WTC11 (cell line): ENCODE measurements around the gene UTF1. TPM values are rescaled to one million over a fixed set of nuclear protein-coding genes. Genes with fewer than 3 reads are reported as not detected.

Source experiments
- ATAC-seq: fragments of 200-7000 bp; cut with Tn5 transposase; 2 replicates; pipeline ENCODE4 v1.10.0; 2021; ENCODE audit warnings: mild to moderate bottlenecking, moderate library complexity
- CTCF ChIA-PET: fragments of 300-600 bp; sonication (Branson Sonifier 250); formaldehyde crosslinking; loops from one replicate; lab custom pipeline; 2021; ENCODE audit warnings: antibody characterized with exemption; lab: Charles Lee
- POLR2A ChIA-PET: fragments of 350-600 bp; sonication (Branson Sonifier 250); formaldehyde crosslinking; loops from one replicate; lab custom pipeline; 2021; ENCODE audit warnings: antibody characterized with exemption; lab: Charles Lee
- DNase-seq: peaks from one replicate; pipeline ENCODE4 v3.0.0; 2021; ENCODE audit warnings: low spot score
- H3K27ac Mint-ChIP-seq: 2 replicates; pipeline ENCODE4 v1.8.0; 2021; ENCODE audit warnings: mixed read lengths
- H3K27me3 Mint-ChIP-seq: 2 replicates; pipeline ENCODE4 v1.8.0; 2021; ENCODE audit warnings: low read depth, mild to moderate bottlenecking, moderate library complexity, mixed read lengths
- H3K36me3 Mint-ChIP-seq: 2 replicates; pipeline ENCODE4 v1.8.0; 2021; ENCODE audit warnings: mixed read lengths
- H3K4me1 Mint-ChIP-seq: 2 replicates; pipeline ENCODE4 v1.8.0; 2022; ENCODE audit warnings: mixed read lengths
- H3K4me3 Mint-ChIP-seq: 2 replicates; pipeline ENCODE4 v1.8.0; 2021; ENCODE audit warnings: mild to moderate bottlenecking, moderate library complexity, mixed read lengths
- H3K9me3 Mint-ChIP-seq: 2 replicates; pipeline ENCODE4 v1.8.0; 2021; ENCODE audit warnings: mixed read lengths
- FOXJ3 ChIP-seq: sonication (generic); formaldehyde crosslinking; IDR thresholded peaks from 2 replicates; pipeline ENCODE4 v1.9.0; 2021; ENCODE audit warnings: missing genetic modification reagents, mild to moderate bottlenecking, borderline replicate concordance
- GTF2I ChIP-seq: fragments of 250-450 bp; sonication (Bioruptor Pico); conservative IDR thresholded peaks from 2 replicates; pipeline ENCODE4 v1.4.0; 2021; ENCODE audit warnings: mild to moderate bottlenecking
- IRF2 ChIP-seq: sonication (generic); formaldehyde crosslinking; IDR thresholded peaks from 2 replicates; pipeline ENCODE4 v1.8.0; 2022; ENCODE audit warnings: low read depth, missing genetic modification reagents, borderline replicate concordance
- JUN ChIP-seq: sonication (generic); formaldehyde crosslinking; IDR thresholded peaks from 2 replicates; pipeline ENCODE4 v1.8.0; 2023; ENCODE audit warnings: mild to moderate bottlenecking, missing genetic modification reagents
- MYBL2 ChIP-seq: sonication (generic); formaldehyde crosslinking; IDR thresholded peaks from 2 replicates; pipeline ENCODE4 v1.8.1; 2023; ENCODE audit warnings: mild to moderate bottlenecking, moderate library complexity, missing genetic modification reagents
- NR1H2 ChIP-seq: sonication (generic); formaldehyde crosslinking; IDR thresholded peaks from 2 replicates; pipeline ENCODE4 v1.9.0; 2021; ENCODE audit warnings: mild to moderate bottlenecking, moderate library complexity, missing genetic modification reagents
- NR2C2 ChIP-seq: sonication (generic); formaldehyde crosslinking; IDR thresholded peaks from 2 replicates; pipeline ENCODE4 v1.8.0; 2022; ENCODE audit warnings: mild to moderate bottlenecking, missing genetic modification reagents
- OVOL2 ChIP-seq: fragments of 250-450 bp; sonication (Bioruptor Pico); IDR thresholded peaks from 2 replicates; pipeline ENCODE4 v1.9.0; 2021; ENCODE audit warnings: mild to moderate bottlenecking, borderline replicate concordance
- TEAD1 ChIP-seq: sonication (generic); formaldehyde crosslinking; IDR thresholded peaks from 2 replicates; pipeline ENCODE4 v1.8.0; 2022; ENCODE audit warnings: mild to moderate bottlenecking, missing genetic modification reagents
- ZNF138 ChIP-seq: sonication (generic); formaldehyde crosslinking; conservative IDR thresholded peaks from 2 replicates; pipeline ENCODE4 v1.8.1; 2022; ENCODE audit warnings: mild to moderate bottlenecking, moderate library complexity, missing genetic modification reagents
- ZNF671 ChIP-seq: fragments of 250-450 bp; sonication (Bioruptor Pico); IDR thresholded peaks from 2 replicates; pipeline ENCODE4 v1.8.0; 2021; ENCODE audit warnings: mild to moderate bottlenecking
- total RNA-seq: library from RNA; stranded (reverse); gene quantifications from 3 replicates; pipeline ENCODE4 v1.2.3, GENCODE V29; 2021
- TF ChIP-seq, protein P1 (sequence below): sonication (generic); formaldehyde crosslinking; IDR thresholded peaks from 2 replicates; pipeline ENCODE4 v1.8.1; 2022; ENCODE audit warnings: missing genetic modification reagents, borderline replicate concordance
- TF ChIP-seq, protein P2 (sequence below): sonication (generic); formaldehyde crosslinking; IDR thresholded peaks from 2 replicates; pipeline ENCODE4 v1.8.0; 2023; ENCODE audit warnings: mild to moderate bottlenecking, missing genetic modification reagents
- TF ChIP-seq, protein P3 (sequence below): sonication (generic); formaldehyde crosslinking; IDR thresholded peaks from 2 replicates; pipeline ENCODE4 v1.8.1; 2022; ENCODE audit warnings: low read depth, missing genetic modification reagents, borderline replicate concordance
- TF ChIP-seq, protein P4 (sequence below): sonication (generic); formaldehyde crosslinking; IDR thresholded peaks from 2 replicates; pipeline ENCODE4 v1.8.0; 2022; ENCODE audit warnings: mild to moderate bottlenecking, missing genetic modification reagents
- TF ChIP-seq, protein P5 (sequence below): fragments of 250-450 bp; sonication (Bioruptor Pico); IDR thresholded peaks from 2 replicates; pipeline ENCODE4 v1.8.0; 2021; ENCODE audit warnings: mild to moderate bottlenecking
- TF ChIP-seq, protein P6 (sequence below): sonication (generic); formaldehyde crosslinking; IDR thresholded peaks from 2 replicates; pipeline ENCODE4 v1.8.0; 2022; ENCODE audit warnings: mild to moderate bottlenecking, missing genetic modification reagents
- TF ChIP-seq, protein P7 (sequence below): fragments of 250-450 bp; sonication (Bioruptor Pico); conservative IDR thresholded peaks from 2 replicates; pipeline ENCODE4 v1.9.0; 2021; ENCODE audit warnings: mild to moderate bottlenecking

Gene UTF1
- total RNA-seq, 1 experiment from 2014 or later, result 196 TPM

DNA sequence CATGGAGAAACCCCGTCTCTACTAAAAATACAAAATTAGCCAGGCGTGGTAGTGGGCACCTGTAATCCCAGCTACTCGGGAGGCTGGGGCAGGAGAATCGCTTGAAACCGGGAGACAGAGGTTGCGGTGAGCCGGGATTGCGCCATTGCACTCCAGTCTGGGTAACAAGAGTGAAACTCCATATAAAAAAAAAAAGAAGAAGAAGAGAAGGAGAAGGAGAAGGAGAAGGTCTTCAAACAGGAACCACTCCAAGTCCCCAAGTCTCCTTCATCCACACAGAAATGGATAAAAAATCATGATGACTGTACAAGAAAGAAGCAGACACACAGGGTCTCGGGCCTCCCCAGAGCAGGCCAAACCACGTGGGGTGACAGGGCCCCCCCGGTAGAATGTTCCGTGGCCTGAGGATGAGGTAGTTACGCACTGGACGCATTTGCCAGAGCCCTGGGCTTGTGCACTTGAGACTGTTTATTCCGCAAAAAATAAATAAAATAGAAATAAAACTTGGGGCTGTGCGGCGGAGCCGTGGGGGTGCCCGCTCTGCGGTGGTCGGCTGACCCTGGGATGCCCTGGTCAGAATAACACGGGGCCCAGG, 23.4 kb downstream of the UTF1 start (continued):
- TF ChIP-seq, protein P1, sequence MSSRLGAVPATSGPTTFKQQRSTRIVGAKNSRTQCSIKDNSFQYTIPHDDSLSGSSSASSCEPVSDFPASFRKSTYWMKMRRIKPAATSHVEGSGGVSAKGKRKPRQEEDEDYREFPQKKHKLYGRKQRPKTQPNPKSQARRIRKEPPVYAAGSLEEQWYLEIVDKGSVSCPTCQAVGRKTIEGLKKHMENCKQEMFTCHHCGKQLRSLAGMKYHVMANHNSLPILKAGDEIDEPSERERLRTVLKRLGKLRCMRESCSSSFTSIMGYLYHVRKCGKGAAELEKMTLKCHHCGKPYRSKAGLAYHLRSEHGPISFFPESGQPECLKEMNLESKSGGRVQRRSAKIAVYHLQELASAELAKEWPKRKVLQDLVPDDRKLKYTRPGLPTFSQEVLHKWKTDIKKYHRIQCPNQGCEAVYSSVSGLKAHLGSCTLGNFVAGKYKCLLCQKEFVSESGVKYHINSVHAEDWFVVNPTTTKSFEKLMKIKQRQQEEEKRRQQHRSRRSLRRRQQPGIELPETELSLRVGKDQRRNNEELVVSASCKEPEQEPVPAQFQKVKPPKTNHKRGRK (CRISPR knock-in tag), result no peak
- TF ChIP-seq ZNF671 (CRISPR knock-in tag), result no peak
- TF ChIP-seq, protein P2, sequence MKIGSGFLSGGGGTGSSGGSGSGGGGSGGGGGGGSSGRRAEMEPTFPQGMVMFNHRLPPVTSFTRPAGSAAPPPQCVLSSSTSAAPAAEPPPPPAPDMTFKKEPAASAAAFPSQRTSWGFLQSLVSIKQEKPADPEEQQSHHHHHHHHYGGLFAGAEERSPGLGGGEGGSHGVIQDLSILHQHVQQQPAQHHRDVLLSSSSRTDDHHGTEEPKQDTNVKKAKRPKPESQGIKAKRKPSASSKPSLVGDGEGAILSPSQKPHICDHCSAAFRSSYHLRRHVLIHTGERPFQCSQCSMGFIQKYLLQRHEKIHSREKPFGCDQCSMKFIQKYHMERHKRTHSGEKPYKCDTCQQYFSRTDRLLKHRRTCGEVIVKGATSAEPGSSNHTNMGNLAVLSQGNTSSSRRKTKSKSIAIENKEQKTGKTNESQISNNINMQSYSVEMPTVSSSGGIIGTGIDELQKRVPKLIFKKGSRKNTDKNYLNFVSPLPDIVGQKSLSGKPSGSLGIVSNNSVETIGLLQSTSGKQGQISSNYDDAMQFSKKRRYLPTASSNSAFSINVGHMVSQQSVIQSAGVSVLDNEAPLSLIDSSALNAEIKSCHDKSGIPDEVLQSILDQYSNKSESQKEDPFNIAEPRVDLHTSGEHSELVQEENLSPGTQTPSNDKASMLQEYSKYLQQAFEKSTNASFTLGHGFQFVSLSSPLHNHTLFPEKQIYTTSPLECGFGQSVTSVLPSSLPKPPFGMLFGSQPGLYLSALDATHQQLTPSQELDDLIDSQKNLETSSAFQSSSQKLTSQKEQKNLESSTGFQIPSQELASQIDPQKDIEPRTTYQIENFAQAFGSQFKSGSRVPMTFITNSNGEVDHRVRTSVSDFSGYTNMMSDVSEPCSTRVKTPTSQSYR (CRISPR knock-in tag), result no peak
- TF ChIP-seq OVOL2 (CRISPR knock-in tag), result no peak
- no peak for TF ChIP-seq NR1H2 (CRISPR knock-in tag)
- TF ChIP-seq, all 79 proteins: peak for 0

DNA sequence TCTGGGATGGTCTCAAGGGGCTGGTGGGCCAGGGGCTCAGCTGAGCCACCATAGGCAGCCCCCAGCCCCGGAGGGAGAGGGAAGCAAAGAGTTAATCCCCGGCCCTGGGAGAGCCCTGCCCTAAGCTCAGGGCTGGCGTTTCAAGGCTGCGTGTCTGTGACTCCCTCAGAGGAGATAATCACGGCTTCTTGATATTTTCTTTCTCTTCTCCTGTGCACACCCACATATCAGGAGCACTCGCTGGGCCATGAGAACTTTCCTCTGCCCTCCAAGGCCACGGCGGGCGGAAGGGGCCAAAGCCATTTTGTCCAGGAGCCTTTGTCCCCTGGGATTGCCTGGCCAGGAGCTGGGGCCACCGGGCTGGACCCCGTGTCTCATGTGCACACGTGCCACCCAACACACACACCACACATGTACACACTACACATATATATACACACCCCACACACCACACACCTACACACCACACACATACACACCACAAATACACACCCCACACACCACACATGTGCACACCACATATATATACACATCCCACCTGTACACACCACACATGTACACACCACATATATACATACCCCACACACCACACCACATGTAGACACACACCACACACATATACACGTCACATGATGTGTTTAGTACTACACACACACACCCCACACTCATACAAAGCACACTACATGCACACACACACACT, 24.6 kb downstream of the UTF1 start:
- Mint-ChIP-seq H3K9me3 (no peaks in the 10 kb centered on the region), H3K4me1 (peaks cover 9% of the 10 kb centered on the region), H3K36me3 (no peaks in the 10 kb centered on the region), H3K27ac (no peak overlapping the region), H3K27me3 (no peaks in the 10 kb centered on the region; the same call in 1 of the 2 replicates), H3K4me3 (no peak overlapping the region)
- CTCF ChIA-PET, result no interaction called here
- no peak for DNase-seq
- TF ChIP-seq TEAD1 (CRISPR knock-in tag), result no peak
- POLR2A ChIA-PET, result no interaction called here
- ATAC-seq, result no peak

DNA sequence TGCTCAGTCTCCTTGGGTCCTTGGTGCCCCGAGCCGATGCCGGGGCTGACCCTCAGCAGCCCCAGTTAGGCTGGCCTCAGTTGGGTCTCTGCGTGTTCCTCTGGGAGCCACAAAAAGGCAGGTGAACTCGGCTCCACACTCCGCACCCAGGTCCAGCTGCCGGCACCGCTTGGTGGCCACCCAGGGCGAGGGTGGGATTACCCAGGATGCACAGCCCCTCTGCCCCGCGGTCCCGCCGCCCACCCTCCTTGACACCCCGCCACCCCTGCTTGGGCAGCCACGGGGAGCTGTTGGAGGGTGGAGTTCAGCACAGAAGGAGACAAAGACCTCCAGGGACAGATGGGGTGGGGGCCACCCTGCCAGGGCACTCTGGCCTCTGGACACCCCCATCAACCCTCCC, 25.3 kb downstream of the UTF1 start:
- no peak overlapping the region for H3K27ac Mint-ChIP-seq
- H3K36me3 Mint-ChIP-seq, result no peaks in the 10 kb centered on the region
- ChIA-PET POLR2A (no interaction called here), CTCF (interaction anchor here (5.0 kb wide), 1 partner anchor 9 kb away, joined by 61 read pairs; no protein-coding TSS in a partner anchor)
- H3K4me3 Mint-ChIP-seq, result no peak overlapping the region
- DNase-seq, result no peak
- no peak for ATAC-seq
- peaks cover 9% of the 10 kb centered on the region for H3K4me1 Mint-ChIP-seq
- H3K27me3 Mint-ChIP-seq, result no peaks in the 10 kb centered on the region; the same call in 1 of the 2 replicates
- H3K9me3 Mint-ChIP-seq, result no peaks in the 10 kb centered on the region
- TF ChIP-seq, protein P3, sequence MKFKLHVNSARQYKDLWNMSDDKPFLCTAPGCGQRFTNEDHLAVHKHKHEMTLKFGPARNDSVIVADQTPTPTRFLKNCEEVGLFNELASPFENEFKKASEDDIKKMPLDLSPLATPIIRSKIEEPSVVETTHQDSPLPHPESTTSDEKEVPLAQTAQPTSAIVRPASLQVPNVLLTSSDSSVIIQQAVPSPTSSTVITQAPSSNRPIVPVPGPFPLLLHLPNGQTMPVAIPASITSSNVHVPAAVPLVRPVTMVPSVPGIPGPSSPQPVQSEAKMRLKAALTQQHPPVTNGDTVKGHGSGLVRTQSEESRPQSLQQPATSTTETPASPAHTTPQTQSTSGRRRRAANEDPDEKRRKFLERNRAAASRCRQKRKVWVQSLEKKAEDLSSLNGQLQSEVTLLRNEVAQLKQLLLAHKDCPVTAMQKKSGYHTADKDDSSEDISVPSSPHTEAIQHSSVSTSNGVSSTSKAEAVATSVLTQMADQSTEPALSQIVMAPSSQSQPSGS, result no peak
- TF ChIP-seq, protein P4, sequence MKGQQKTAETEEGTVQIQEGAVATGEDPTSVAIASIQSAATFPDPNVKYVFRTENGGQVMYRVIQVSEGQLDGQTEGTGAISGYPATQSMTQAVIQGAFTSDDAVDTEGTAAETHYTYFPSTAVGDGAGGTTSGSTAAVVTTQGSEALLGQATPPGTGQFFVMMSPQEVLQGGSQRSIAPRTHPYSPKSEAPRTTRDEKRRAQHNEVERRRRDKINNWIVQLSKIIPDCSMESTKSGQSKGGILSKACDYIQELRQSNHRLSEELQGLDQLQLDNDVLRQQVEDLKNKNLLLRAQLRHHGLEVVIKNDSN, result no peak
- TF ChIP-seq ZNF138, result no peak
- TF ChIP-seq, protein P5, sequence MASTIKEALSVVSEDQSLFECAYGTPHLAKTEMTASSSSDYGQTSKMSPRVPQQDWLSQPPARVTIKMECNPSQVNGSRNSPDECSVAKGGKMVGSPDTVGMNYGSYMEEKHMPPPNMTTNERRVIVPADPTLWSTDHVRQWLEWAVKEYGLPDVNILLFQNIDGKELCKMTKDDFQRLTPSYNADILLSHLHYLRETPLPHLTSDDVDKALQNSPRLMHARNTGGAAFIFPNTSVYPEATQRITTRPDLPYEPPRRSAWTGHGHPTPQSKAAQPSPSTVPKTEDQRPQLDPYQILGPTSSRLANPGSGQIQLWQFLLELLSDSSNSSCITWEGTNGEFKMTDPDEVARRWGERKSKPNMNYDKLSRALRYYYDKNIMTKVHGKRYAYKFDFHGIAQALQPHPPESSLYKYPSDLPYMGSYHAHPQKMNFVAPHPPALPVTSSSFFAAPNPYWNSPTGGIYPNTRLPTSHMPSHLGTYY (CRISPR knock-in tag), result no peak
- TF ChIP-seq NR2C2 (CRISPR knock-in tag), result no peak
- no peak for TF ChIP-seq JUN (CRISPR knock-in tag)
- TF ChIP-seq, protein P6, sequence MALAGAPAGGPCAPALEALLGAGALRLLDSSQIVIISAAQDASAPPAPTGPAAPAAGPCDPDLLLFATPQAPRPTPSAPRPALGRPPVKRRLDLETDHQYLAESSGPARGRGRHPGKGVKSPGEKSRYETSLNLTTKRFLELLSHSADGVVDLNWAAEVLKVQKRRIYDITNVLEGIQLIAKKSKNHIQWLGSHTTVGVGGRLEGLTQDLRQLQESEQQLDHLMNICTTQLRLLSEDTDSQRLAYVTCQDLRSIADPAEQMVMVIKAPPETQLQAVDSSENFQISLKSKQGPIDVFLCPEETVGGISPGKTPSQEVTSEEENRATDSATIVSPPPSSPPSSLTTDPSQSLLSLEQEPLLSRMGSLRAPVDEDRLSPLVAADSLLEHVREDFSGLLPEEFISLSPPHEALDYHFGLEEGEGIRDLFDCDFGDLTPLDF, result no peak
- no peak for TF ChIP-seq NR1H2 (CRISPR knock-in tag)
- no peak for TF ChIP-seq FOXJ3 (CRISPR knock-in tag)
- no peak for TF ChIP-seq GTF2I (CRISPR knock-in tag)
- TF ChIP-seq, protein P7, sequence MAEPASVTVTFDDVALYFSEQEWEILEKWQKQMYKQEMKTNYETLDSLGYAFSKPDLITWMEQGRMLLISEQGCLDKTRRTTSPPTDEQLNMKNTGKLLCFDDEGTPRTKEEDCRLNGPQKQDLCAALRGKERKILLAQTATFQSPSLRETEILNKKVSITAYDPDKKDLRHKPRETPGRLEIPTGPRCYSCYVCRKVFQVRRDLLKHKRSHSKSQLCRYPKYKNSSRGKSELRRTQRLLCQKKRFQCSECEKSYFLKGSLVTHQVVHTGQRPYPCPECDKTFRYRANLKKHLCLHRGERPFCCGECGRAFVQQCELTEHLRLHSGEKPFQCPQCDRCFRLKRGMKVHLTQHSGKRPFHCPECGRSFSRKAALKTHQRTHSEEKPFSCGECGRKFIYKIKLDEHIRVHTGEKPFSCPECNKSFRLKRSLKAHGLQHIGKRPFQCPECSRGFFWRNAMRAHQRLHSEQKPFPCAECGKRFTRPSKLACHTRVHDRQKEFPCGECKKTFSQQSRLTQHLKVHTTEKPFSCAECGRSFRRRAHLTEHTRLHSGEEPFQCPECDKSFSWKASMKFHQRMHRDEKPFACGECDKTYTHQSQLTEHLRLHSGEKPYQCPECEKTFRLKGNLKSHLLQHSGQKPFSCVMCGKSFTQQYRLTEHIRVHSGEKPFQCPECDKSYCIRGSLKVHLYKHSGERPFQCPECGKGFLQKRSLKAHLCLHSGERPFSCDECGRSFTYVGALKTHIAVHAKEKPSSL (CRISPR knock-in tag), result no peak
- no peak for TF ChIP-seq MYBL2 (CRISPR knock-in tag)
- no peak for TF ChIP-seq IRF2 (CRISPR knock-in tag)
